ENCODE data around the gene GRB10.

- TF ChIP-seq POLR2A (IDR thresholded peaks at IDR 0.05) (no peak), CTCF (IDR thresholded peaks at IDR 0.05) (no peak)
Measured at GRCh38 chr7:50783303-50783702, 607 bp upstream of the GRB10 start.
